Measurements from ENCODE around the gene CCL24. TPM values are rescaled to one million over a fixed set of nuclear protein-coding genes. Genes with fewer than 3 reads are reported as not detected.

The CCL24 gene, protein sequence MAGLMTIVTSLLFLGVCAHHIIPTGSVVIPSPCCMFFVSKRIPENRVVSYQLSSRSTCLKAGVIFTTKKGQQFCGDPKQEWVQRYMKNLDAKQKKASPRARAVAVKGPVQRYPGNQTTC
- polyA plus RNA-seq (2013, experiment 1 of 2) = not detected
- not detected for polyA plus RNA-seq (2013, experiment 2 of 2)

DNA sequence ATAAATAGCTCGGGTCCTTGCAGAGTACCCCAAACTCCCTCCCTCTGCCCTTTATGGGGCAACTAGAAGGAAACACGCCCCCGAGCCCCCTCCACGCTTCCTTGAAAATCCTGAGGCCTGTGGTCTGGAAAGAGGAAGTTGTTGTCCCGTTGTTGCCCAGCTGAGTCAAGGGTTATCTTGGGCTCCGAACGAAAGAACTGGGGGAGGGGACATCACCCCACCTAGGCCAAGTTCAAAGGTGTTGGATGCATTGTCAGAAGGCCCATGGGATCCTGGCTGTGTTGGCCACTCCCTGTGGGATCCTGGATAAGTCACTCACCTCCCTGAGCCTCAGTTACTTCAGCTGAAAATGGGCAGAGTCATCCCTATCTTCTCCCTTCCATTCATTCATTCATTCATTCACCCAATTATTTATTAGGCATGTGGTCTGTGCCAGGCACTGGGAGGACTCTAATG, at the start of gene CCL24:
Gene CCL24 (minus strand): TSS at position 26 of the 456 bp plus-strand sequence. CDS start 91 bp downstream, outside the sequence.
- H2BK120ac ChIP-seq (ENCODE audit: low read depth, low read length) = no peak within 1 kb of the TSS
- 87% methylated on average over 6 of the region's 7 CpGs for WGBS
- no peak for DNase-seq

GRCh38 chr7:75861636-75862035, 48.0 kb upstream of the CCL24 start:
- Histone ChIP-seq H2AFZ (ENCODE audit: low read depth, low read length) (no peak overlapping the region), H3K9ac (ENCODE audit: low read length) (no peak overlapping the region), H2BK15ac (ENCODE audit: low read depth, poor library complexity, severe bottlenecking) (no peak overlapping the region), H3K23ac (ENCODE audit: low read length in 2 of 2) (no peak overlapping the region), H4K8ac (ENCODE audit: low read length) (no peak overlapping the region), H2BK12ac (ENCODE audit: low read length in 2 of 2) (no peak overlapping the region), H3K27me3 (ENCODE audit: control insufficient read depth in 1 of 2, insufficient read depth in 1 of 2, low read length in 2 of 2) (no peaks in the 10 kb centered on the region), H2BK120ac (ENCODE audit: low read depth, low read length) (no peak overlapping the region), H3K18ac (ENCODE audit: low read depth in 1 of 2, low read length in 2 of 2) (no peak overlapping the region), H3K36me3 (ENCODE audit: control insufficient read depth in 1 of 2, insufficient read depth in 2 of 2, low read depth in 1 of 2, low read length in 2 of 2) (no peaks in the 10 kb centered on the region), H2AK5ac (ENCODE audit: low read length, severe bottlenecking) (no peak overlapping the region), H3K4me1 (ENCODE audit: control insufficient read depth, insufficient read depth, low read depth, low read length) (peaks cover 5% of the 10 kb centered on the region), H4K91ac (ENCODE audit: low read length) (no peak overlapping the region), H3K4me3 (ENCODE audit: insufficient read depth in 1 of 2, low read depth in 1 of 2, low read length in 2 of 2) (no peak overlapping the region), H3K4ac (ENCODE audit: low read depth in 1 of 2, low read length in 2 of 2) (no peak overlapping the region), H3K14ac (ENCODE audit: low read length in 2 of 2) (no peak overlapping the region), H3K27ac (ENCODE audit: low read length, poor library complexity, severe bottlenecking) (no peak overlapping the region), H3K9me3 (ENCODE audit: control insufficient read depth, low read length) (no peaks in the 10 kb centered on the region), H3K79me1 (replicated peaks; ENCODE audit: low read length, poor library complexity, severe bottlenecking) (no peaks in the 10 kb centered on the region), H3K4me2 (ENCODE audit: low read length, poor library complexity, severe bottlenecking) (no peak overlapping the region), H2BK5ac (ENCODE audit: low read depth, low read length, poor library complexity, severe bottlenecking) (no peak overlapping the region)
- WGBS = 99% methylated on average over 3 of the region's 4 CpGs
- DNase-seq = peak; percentile 54

More for the DNA sequence above, at the start of gene CCL24:
- Histone ChIP-seq H2BK5ac (ENCODE audit: low read depth, low read length, poor library complexity, severe bottlenecking) (no peak within 1 kb of the TSS), H3K4me1 (ENCODE audit: control insufficient read depth, insufficient read depth, low read depth, low read length) (peaks cover 4% of the 10 kb centered on the region), H2BK15ac (ENCODE audit: low read depth, poor library complexity, severe bottlenecking) (no peak within 1 kb of the TSS), H2BK12ac (ENCODE audit: low read length in 2 of 2) (no peak within 1 kb of the TSS), H3K23ac (ENCODE audit: low read length in 2 of 2) (no peak within 1 kb of the TSS), H3K9ac (ENCODE audit: low read length) (no peak within 1 kb of the TSS), H3K79me1 (replicated peaks; ENCODE audit: low read length, poor library complexity, severe bottlenecking) (no peaks in the 10 kb centered on the region), H3K36me3 (ENCODE audit: control insufficient read depth in 1 of 2, insufficient read depth in 2 of 2, low read depth in 1 of 2, low read length in 2 of 2) (no peaks in the 10 kb centered on the region), H3K4me3 (ENCODE audit: insufficient read depth in 1 of 2, low read depth in 1 of 2, low read length in 2 of 2) (no peak within 1 kb of the TSS), H3K9me3 (ENCODE audit: control insufficient read depth, low read length) (no peaks in the 10 kb centered on the region), H3K18ac (ENCODE audit: low read depth in 1 of 2, low read length in 2 of 2) (no peak within 1 kb of the TSS), H3K14ac (ENCODE audit: low read length in 2 of 2) (peak within 1 kb of the TSS in 1 of 2 experiments; percentile 4), H3K27me3 (ENCODE audit: control insufficient read depth in 1 of 2, insufficient read depth in 1 of 2, low read length in 2 of 2) (peaks cover 23 to 24% of the 10 kb centered on the region in 2 experiments), H3K27ac (ENCODE audit: low read length, poor library complexity, severe bottlenecking) (no peak within 1 kb of the TSS), H2AFZ (ENCODE audit: low read depth, low read length) (no peak within 1 kb of the TSS), H4K8ac (ENCODE audit: low read length) (peak within 1 kb of the TSS; percentile 80), H3K4ac (ENCODE audit: low read depth in 1 of 2, low read length in 2 of 2) (no peak within 1 kb of the TSS), H4K91ac (ENCODE audit: low read length) (no peak within 1 kb of the TSS), H2AK5ac (ENCODE audit: low read length, severe bottlenecking) (no peak within 1 kb of the TSS), H3K4me2 (ENCODE audit: low read length, poor library complexity, severe bottlenecking) (no peak within 1 kb of the TSS)

GRCh38 chr7:75858410-75858809, 44.8 kb upstream of the CCL24 start:
- Histone ChIP-seq H4K91ac (ENCODE audit: low read length) (no peak overlapping the region), H4K8ac (ENCODE audit: low read length) (no peak overlapping the region), H3K4me3 (ENCODE audit: insufficient read depth in 1 of 2, low read depth in 1 of 2, low read length in 2 of 2) (no peak overlapping the region), H3K79me1 (replicated peaks; ENCODE audit: low read length, poor library complexity, severe bottlenecking) (no peaks in the 10 kb centered on the region), H2BK15ac (ENCODE audit: low read depth, poor library complexity, severe bottlenecking) (no peak overlapping the region), H2BK120ac (ENCODE audit: low read depth, low read length) (no peak overlapping the region), H3K4me2 (ENCODE audit: low read length, poor library complexity, severe bottlenecking) (no peak overlapping the region), H2AK5ac (ENCODE audit: low read length, severe bottlenecking) (no peak overlapping the region), H2AFZ (ENCODE audit: low read depth, low read length) (no peak overlapping the region), H3K23ac (ENCODE audit: low read length in 2 of 2) (no peak overlapping the region), H3K18ac (ENCODE audit: low read depth in 1 of 2, low read length in 2 of 2) (no peak overlapping the region), H3K14ac (ENCODE audit: low read length in 2 of 2) (no peak overlapping the region), H3K27ac (ENCODE audit: low read length, poor library complexity, severe bottlenecking) (no peak overlapping the region), H3K4me1 (ENCODE audit: control insufficient read depth, insufficient read depth, low read depth, low read length) (no peaks in the 10 kb centered on the region), H3K9ac (ENCODE audit: low read length) (no peak overlapping the region), H2BK5ac (ENCODE audit: low read depth, low read length, poor library complexity, severe bottlenecking) (no peak overlapping the region), H3K4ac (ENCODE audit: low read depth in 1 of 2, low read length in 2 of 2) (peak overlapping the region in 1 of 2 experiments; percentile 16), H3K36me3 (ENCODE audit: control insufficient read depth in 1 of 2, insufficient read depth in 2 of 2, low read depth in 1 of 2, low read length in 2 of 2) (no peaks in the 10 kb centered on the region), H3K9me3 (ENCODE audit: control insufficient read depth, low read length) (no peaks in the 10 kb centered on the region), H3K27me3 (ENCODE audit: control insufficient read depth in 1 of 2, insufficient read depth in 1 of 2, low read length in 2 of 2) (no peaks in the 10 kb centered on the region), H2BK12ac (ENCODE audit: low read length in 2 of 2) (no peak overlapping the region)
- DNase-seq = no peak

GRCh38 chr7:75856536-75856935, 42.9 kb upstream of the CCL24 start:
- Histone ChIP-seq H3K79me1 (replicated peaks; ENCODE audit: low read length, poor library complexity, severe bottlenecking) (no peaks in the 10 kb centered on the region), H3K4me2 (ENCODE audit: low read length, poor library complexity, severe bottlenecking) (no peak overlapping the region), H3K4me3 (ENCODE audit: insufficient read depth in 1 of 2, low read depth in 1 of 2, low read length in 2 of 2) (no peak overlapping the region), H2AFZ (ENCODE audit: low read depth, low read length) (no peak overlapping the region), H3K4me1 (ENCODE audit: control insufficient read depth, insufficient read depth, low read depth, low read length) (no peaks in the 10 kb centered on the region), H3K27ac (ENCODE audit: low read length, poor library complexity, severe bottlenecking) (no peak overlapping the region), H3K23ac (ENCODE audit: low read length in 2 of 2) (no peak overlapping the region), H3K9me3 (ENCODE audit: control insufficient read depth, low read length) (no peaks in the 10 kb centered on the region), H3K14ac (ENCODE audit: low read length in 2 of 2) (no peak overlapping the region), H3K9ac (ENCODE audit: low read length) (no peak overlapping the region), H2AK5ac (ENCODE audit: low read length, severe bottlenecking) (no peak overlapping the region), H2BK15ac (ENCODE audit: low read depth, poor library complexity, severe bottlenecking) (no peak overlapping the region), H3K18ac (ENCODE audit: low read depth in 1 of 2, low read length in 2 of 2) (no peak overlapping the region), H3K36me3 (ENCODE audit: control insufficient read depth in 1 of 2, insufficient read depth in 2 of 2, low read depth in 1 of 2, low read length in 2 of 2) (no peaks in the 10 kb centered on the region), H2BK120ac (ENCODE audit: low read depth, low read length) (no peak overlapping the region), H3K27me3 (ENCODE audit: control insufficient read depth in 1 of 2, insufficient read depth in 1 of 2, low read length in 2 of 2) (no peaks in the 10 kb centered on the region), H2BK12ac (ENCODE audit: low read length in 2 of 2) (no peak overlapping the region), H3K4ac (ENCODE audit: low read depth in 1 of 2, low read length in 2 of 2) (no peak overlapping the region), H2BK5ac (ENCODE audit: low read depth, low read length, poor library complexity, severe bottlenecking) (no peak overlapping the region), H4K91ac (ENCODE audit: low read length) (no peak overlapping the region), H4K8ac (ENCODE audit: low read length) (no peak overlapping the region)
- 97% methylated on average over 5 of the region's 6 CpGs for WGBS
- no peak for DNase-seq
